Prostate gland (tissue), 2 donors: ENCODE results near the gene NMNAT2.

ENCODE experiments used
- CTCF ChIP-seq, 4 experiments: fragments of 200-600 bp in 2 of 4; fragments of 450-650 bp in 2 of 4; sonication (generic) in 2 of 4; IDR thresholded peaks; 1 replicate in 3 of 4; 2 replicates in 1 of 4; pipeline ENCODE4 v1.5.1; 2016 to 2019; ENCODE audit warnings: antibody characterized with exemption in 4 of 4, mild to moderate bottlenecking in 2 of 4, moderate library complexity in 2 of 4
- POLR2A ChIP-seq: fragments of 450-650 bp; IDR thresholded peaks from one replicate; pipeline ENCODE4 v1.6.1; 2016; ENCODE audit warnings: antibody characterized with exemption, mild to moderate bottlenecking
- POLR2AphosphoS5 ChIP-seq: sonication (generic); formaldehyde crosslinking; IDR thresholded peaks from one replicate; pipeline ENCODE4 v1.6.1; 2017; ENCODE audit warnings: antibody characterized with exemption

DNA sequence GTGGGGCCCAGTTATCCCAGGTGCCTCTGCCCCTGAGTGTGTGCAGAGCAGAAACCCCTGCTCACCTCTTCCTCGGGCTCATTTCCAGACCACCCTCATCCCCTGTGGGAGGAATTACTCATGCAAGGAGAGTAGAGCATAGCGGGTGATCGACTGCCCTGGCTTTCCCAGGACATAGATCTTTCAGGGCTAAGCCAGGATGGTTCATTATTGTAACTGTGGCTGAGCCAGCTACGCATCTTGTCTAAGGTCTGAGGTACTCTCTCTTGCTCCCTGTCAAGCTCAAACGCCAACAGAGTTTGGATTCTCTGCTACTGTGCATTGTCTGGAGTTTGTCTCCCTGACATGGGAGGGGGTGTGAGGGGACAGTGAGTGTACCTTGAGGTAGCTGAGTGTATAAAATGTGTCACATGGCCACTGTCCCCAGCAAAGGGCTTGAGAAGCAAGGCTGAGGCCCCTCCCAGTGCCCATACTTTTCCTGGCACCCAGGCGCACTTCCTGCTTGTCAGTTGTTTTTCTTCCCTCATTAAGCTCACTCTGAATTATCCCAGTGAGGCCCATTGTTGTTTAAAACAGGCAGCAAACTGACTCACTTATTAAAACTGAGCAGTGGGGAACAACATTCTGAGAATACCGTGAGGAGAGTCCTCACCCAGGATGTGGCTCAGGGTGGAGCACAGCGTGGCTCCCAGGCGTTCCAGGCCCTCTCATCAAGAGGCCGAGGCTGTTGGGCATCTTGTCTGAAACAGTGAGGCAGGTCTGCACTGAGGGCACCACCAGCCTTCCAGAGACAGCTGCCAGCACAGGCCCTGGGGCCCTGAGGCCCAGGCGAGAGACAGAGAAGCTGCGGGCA is 139.2 kb downstream of the NMNAT2 start:
- TF ChIP-seq CTCF (IDR thresholded peaks at IDR 0.05): no peak
- no peak for TF ChIP-seq POLR2AphosphoS5
- TF ChIP-seq POLR2A: no peak
